A673 (cell line): ENCODE results near the gene SYCN. TPM values are rescaled to one million over a fixed set of nuclear protein-coding genes. Genes with fewer than 3 reads are reported as not detected.
"Not testable (repeated sequence)": the region's sequence is repeated elsewhere in the genome, so short reads cannot be mapped to it uniquely, and the experiment has no call there.

Experiments used
- BruUV-seq: library from RNA; stranded (reverse); fragments of 400-500 nt; replicated peaks from 2 replicates; lab custom pipeline; 2021; lab: Mats Ljungman, UMichigan
- CTCF ChIA-PET: fragments of 300-600 bp; sonication (Branson Sonifier 250); formaldehyde crosslinking; loops from one replicate; lab custom pipeline; 2022; ENCODE audit warnings: antibody characterized with exemption; lab: Charles Lee
- POLR2A ChIA-PET: fragments of 300-600 bp; sonication (Branson Sonifier 250); formaldehyde crosslinking; loops from one replicate; lab custom pipeline; 2022; ENCODE audit warnings: antibody characterized with exemption; ENCODE audit not compliant: low non-redundant PET; lab: Charles Lee
- DNase-seq: peaks from one replicate; pipeline ENCODE4 v3.0.0-alpha.2; 2015; ENCODE audit warnings: low spot score
- H3K27ac ChIP-seq: fragments of 200-600 bp; sonication (generic); 2 replicates; pipeline ENCODE4 v1.5.1; 2016; ENCODE audit warnings: mixed run types, low read depth, mild to moderate bottlenecking, mixed read lengths, antibody characterized with exemption, low read length; ENCODE audit not compliant: poor library complexity, severe bottlenecking
- H3K27me3 ChIP-seq: fragments of 200-600 bp; sonication (generic); replicated peaks from 2 replicates; pipeline ENCODE4 v1.6.1; 2017; ENCODE audit warnings: mixed run types, low read depth, mild to moderate bottlenecking, mixed read lengths, antibody characterized with exemption, low read length; ENCODE audit not compliant: insufficient read depth, poor library complexity
- H3K36me3 ChIP-seq: fragments of 200-600 bp; sonication (generic); 2 replicates; pipeline ENCODE4 v1.6.1; 2016; ENCODE audit warnings: mixed run types, mild to moderate bottlenecking, mixed read lengths, antibody characterized with exemption, low read length; ENCODE audit not compliant: insufficient read depth, poor library complexity, severe bottlenecking
- H3K4me1 ChIP-seq: fragments of 200-600 bp; sonication (generic); 2 replicates; pipeline ENCODE4 v1.6.1; 2017; ENCODE audit warnings: mixed run types, mild to moderate bottlenecking, mixed read lengths, antibody characterized with exemption, low read length; ENCODE audit not compliant: insufficient read depth, poor library complexity, severe bottlenecking
- H3K4me3 ChIP-seq: fragments of 200-600 bp; sonication (generic); 2 replicates; pipeline ENCODE4 v1.5.1; 2016; ENCODE audit warnings: low read depth, mixed run types, mild to moderate bottlenecking, mixed read lengths, low read length; ENCODE audit not compliant: poor library complexity, severe bottlenecking
- H3K9me3 ChIP-seq: fragments of 200-600 bp; sonication (generic); 2 replicates; pipeline ENCODE4 v1.6.1; 2016; ENCODE audit warnings: mixed run types, low read depth, mild to moderate bottlenecking, mixed read lengths, antibody characterized with exemption, low read length; ENCODE audit not compliant: poor library complexity, severe bottlenecking
- EZH2 ChIP-seq: fragments of 200-600 bp; sonication (generic); IDR thresholded peaks from 2 replicates; pipeline ENCODE4 v1.6.1; 2017; ENCODE audit warnings: borderline replicate concordance, low read depth, mild to moderate bottlenecking, mixed read lengths, antibody characterized with exemption, low read length; ENCODE audit not compliant: poor library complexity, severe bottlenecking
- intact Hi-C: fragments of 100-400 bp; cut with micrococcal nuclease; formaldehyde crosslinking; loops from one replicate; pipeline ENCODE4 v1.10.0; 2022; ENCODE audit not compliant: unreplicated experiment
- total RNA-seq: library from RNA; stranded (reverse); gene quantifications from 2 replicates; pipeline ENCODE4 v1.2.3, GENCODE V29; 2021
- TF ChIP-seq, protein P1 (sequence below): fragments of 300-800, 200-600 bp; sonication (generic); conservative IDR thresholded peaks from 2 replicates; pipeline ENCODE4 v1.5.1; 2017; ENCODE audit warnings: low read depth, mild to moderate bottlenecking, antibody characterized with exemption, low read length, moderate library complexity, mixed read lengths

The SYCN gene
- total RNA-seq, 1 experiment from 2014 or later = not detected

DNA sequence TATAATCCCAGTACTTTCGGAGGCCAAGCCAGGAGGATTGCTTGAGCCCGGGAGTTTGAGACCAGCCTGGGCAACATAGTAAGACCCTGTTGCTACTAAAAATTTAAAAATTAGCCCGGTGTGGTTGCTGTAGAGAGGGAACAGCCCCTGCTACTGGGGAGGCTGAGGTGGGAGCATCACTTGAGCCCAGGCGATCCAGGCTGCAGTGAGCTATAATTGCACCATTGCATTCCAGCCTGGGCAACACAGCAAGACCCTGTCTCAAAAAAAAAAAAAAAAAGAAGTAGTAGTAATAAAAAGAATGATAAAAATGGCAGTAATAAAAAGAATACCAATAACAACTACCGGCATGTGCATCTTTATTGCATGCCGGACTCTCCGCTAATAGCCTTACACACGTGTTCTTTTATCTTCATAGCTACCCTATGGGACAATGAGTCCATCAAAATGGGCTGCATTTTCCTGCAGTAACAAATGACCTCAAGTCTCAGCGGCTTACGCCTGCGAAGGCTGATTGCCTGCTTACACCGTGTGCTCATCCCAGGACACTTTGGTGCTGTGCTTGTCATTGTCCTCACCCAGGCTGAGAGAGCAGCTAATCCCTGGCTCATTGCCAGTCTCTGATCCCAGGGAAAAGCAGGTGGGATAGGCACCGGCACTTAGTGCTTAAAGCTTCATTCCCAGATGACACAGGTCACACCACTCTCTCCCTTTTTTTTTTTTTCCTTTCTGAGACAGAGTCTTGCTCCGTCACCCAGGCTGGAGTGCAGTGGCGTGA is 14.4 kb upstream of the SYCN start:
- DNase-seq = no peak
- Histone ChIP-seq H3K4me1 (no peaks in the 10 kb centered on the region), H3K9me3 (no peaks in the 10 kb centered on the region), H3K27ac (no peak overlapping the region), H3K27me3 (no peaks in the 10 kb centered on the region), H3K36me3 (no peaks in the 10 kb centered on the region), H3K4me3 (no peak overlapping the region)
- ChIA-PET POLR2A (interaction anchor here (0.6 kb wide), 1 partner anchor 56 kb away, joined by 4 read pairs; no protein-coding TSS in a partner anchor), CTCF (no interaction called here)
- BruUV-seq = no TSS peak
- intact Hi-C loops = no loop called here
- TF ChIP-seq, protein P1, sequence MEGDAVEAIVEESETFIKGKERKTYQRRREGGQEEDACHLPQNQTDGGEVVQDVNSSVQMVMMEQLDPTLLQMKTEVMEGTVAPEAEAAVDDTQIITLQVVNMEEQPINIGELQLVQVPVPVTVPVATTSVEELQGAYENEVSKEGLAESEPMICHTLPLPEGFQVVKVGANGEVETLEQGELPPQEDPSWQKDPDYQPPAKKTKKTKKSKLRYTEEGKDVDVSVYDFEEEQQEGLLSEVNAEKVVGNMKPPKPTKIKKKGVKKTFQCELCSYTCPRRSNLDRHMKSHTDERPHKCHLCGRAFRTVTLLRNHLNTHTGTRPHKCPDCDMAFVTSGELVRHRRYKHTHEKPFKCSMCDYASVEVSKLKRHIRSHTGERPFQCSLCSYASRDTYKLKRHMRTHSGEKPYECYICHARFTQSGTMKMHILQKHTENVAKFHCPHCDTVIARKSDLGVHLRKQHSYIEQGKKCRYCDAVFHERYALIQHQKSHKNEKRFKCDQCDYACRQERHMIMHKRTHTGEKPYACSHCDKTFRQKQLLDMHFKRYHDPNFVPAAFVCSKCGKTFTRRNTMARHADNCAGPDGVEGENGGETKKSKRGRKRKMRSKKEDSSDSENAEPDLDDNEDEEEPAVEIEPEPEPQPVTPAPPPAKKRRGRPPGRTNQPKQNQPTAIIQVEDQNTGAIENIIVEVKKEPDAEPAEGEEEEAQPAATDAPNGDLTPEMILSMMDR = no peak
- no peak for TF ChIP-seq EZH2

DNA sequence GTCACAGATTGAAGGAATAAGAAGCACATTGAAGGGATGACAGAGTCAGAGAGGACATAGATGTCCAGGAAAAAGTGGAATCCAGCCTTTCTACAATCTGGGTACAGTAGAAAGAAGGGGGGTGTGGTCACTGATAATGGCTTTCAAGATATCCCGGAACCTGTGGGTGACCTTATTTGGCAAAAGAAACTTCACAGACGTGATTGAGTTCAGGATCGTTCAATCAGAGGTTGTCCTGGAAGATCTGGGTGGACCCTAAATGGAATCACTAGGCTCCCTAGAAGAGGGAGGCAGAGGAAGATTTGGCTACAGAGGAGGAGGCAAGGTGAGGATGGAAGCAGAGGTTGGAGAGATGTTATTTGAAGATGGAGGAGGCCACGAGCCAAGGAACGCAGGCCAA is 13.0 kb upstream of the SYCN start:
- ChIA-PET POLR2A (no interaction called here), CTCF (no interaction called here)
- no TSS peak for BruUV-seq
- Histone ChIP-seq H3K36me3 (no peaks in the 10 kb centered on the region), H3K4me3 (no peak overlapping the region), H3K27me3 (no peaks in the 10 kb centered on the region), H3K9me3 (no peaks in the 10 kb centered on the region), H3K4me1 (no peaks in the 10 kb centered on the region), H3K27ac (no peak overlapping the region)
- no peak for DNase-seq
- no peak for TF ChIP-seq EZH2
- TF ChIP-seq, protein P1 = no peak
- intact Hi-C loops = no loop called here

DNA sequence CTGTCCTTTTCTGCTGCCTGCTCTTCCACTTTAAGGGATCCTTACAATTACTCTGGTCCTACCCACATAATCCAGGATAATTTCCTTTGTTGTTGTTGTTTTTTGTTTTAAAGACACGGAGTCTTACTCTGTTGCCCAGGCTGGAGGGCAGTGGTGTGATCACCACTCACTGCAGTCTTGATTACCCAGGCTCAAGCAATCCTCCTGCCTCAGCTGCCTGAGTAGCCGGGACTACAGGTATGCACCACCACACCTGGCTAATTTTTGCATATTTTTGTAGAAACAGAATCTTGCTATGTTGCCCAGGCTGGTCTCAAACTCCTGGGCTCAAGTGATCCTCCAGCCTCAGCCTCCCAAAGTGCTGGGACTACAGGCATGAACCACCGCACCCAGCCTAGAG is 11.3 kb upstream of the SYCN start:
- H3K9me3 ChIP-seq, intact Hi-C loops, H3K27me3 ChIP-seq, H3K4me3 ChIP-seq, H3K4me1 ChIP-seq, POLR2A ChIA-PET, DNase-seq, H3K27ac ChIP-seq, BruUV-seq, H3K36me3 ChIP-seq: not testable (repeated sequence)
- CTCF ChIA-PET = interaction anchor here (0.6 kb wide), 1 partner anchor 127 kb away, joined by 4 read pairs; the partner anchor contains the start of gene SAMD4B

DNA sequence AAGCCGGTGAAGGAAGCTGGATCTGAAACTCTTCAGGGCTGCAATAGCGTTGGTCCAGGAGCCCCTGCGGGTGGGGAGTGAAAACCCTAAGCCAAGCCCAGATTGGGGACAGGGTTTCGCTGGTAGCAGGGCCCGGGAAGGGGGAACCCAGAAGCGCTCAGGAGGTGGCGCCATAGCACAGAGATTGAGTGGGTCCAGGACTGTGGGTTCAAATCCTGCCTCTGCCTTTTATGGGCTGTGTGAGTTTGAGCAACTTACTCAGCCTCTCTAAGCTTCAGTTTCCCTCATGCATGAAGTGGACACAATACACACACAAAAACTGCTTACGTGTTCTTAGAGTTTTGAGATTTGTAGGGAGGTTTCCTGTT is 8.3 kb upstream of the SYCN start:
- peak; percentile 48 for DNase-seq
- Histone ChIP-seq H3K4me1 (no peaks in the 10 kb centered on the region), H3K36me3 (no peaks in the 10 kb centered on the region), H3K9me3 (no peaks in the 10 kb centered on the region), H3K4me3 (no peak overlapping the region), H3K27me3 (no peaks in the 10 kb centered on the region), H3K27ac (no peak overlapping the region)
- CTCF ChIA-PET = interaction anchor here (1.8 kb wide), 1 partner anchor 115 kb away, joined by 5 read pairs; no protein-coding TSS in a partner anchor
- POLR2A ChIA-PET = no interaction called here
- intact Hi-C loops = loop anchor here (1.0 kb wide), 1 partner anchor 116 kb away; no protein-coding TSS in a partner anchor
- TF ChIP-seq EZH2 = no peak
- TF ChIP-seq, protein P1 = peak; percentile 58
- no TSS peak for BruUV-seq
